GM18505 (cell line): ENCODE data around the gene PRMT7.
"Not testable (repeated sequence)": the region's sequence is repeated elsewhere in the genome, so short reads cannot be mapped to it uniquely, and the experiment has no call there.

ENCODE experiments used
- ATAC-seq: cut with Tn5 transposase; IDR thresholded peaks from one replicate; pipeline ENCODE4 v1.9.1; 2021; ENCODE audit not compliant: unreplicated experiment
- POLR2A ChIP-seq: IDR thresholded peaks from 4 replicates; pipeline ENCODE4 v1.6.1; 2011; ENCODE audit warnings: borderline replicate concordance; ENCODE audit not compliant: insufficient read depth, insufficient read length; ENCODE audit errors: extremely low read depth

Gene PRMT7

DNA sequence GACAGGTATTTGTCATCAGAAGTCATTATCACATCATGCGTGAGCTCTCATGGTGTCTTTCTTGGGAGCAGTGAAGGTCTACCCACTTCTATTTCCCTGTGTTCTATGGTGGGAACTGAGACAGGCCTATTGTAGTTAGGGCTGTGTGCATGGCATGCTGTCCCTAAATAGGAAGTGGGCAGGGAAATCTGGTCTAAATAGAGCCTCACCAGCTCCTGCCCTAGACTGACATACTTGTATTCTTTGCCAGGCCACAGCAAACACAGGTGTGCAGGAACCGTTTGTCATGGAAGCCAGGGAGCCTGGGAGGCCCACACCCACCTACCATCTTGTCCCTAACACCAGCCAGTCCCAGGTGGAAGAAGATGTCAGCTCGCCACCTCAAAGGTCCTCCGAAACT lies 36.4 kb upstream of the PRMT7 start:
- TF ChIP-seq POLR2A = no peak
- ATAC-seq = no peak

GRCh38 chr16:68275611-68276191 lies 35.1 kb upstream of the PRMT7 start:
- ATAC-seq = no peak
- peak; percentile 37 for TF ChIP-seq POLR2A

DNA sequence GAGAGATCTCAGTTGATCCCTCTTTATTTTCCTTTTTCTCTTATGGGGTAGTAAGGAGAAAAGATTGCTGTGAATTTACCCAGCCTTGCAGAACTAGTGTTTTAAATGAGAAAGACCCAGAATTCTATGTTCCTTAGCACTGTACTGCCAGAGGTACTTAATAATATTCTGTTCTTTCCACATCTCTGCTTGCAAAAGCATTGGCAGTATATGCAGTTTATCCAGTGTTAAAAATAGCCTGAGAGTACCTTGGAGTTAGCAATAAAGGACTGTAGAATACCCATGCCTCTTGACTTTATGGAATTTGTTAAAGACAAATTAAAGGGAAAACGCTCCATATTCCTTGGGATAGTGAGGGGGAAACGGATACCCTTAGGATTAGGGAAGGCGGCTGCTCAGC lies 34.6 kb upstream of the PRMT7 start:
- no peak for ATAC-seq

DNA sequence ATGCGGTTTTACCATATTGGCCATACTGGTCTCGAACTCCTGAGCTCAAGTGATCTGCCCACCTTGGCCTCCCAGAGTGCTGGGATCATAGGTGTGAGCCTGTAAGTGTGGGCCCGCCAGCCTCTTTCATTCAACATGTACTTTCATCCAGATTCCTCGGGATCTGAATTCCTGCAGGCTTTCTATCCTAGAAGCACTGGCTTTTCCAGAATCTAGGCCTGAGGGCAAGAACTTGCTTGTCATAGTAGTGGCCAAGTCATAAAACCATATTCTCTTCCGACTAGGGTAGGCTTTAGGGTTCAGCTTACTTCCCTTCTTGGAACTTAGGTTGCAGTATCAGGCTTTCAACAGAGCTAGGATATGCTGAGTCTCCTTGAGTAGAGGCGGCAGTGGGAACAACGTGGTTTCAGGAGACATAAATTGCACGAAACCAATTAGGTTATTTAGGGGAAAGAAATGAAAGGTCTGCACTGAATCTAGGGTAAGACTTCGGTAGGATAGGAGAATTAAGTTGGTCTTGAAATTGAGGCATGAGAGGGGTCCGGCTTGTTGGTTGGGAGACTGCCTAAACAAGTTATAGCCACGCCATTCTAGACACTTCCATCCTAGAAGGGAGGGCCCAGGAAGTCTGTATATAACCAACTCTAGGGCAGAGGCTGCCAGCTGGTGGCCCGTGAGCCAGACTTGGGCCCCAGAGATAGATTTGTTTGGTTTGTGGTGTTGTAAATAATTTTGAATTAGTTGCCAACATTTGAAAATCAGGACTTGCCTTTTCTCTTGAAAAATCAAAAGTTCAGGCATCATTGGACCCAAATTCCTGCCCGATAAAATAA lies 30.9 kb upstream of the PRMT7 start:
- no peak for ATAC-seq
- TF ChIP-seq POLR2A = no peak

More for the DNA sequence above, 34.6 kb upstream of the PRMT7 start:
- TF ChIP-seq POLR2A = no peak

DNA sequence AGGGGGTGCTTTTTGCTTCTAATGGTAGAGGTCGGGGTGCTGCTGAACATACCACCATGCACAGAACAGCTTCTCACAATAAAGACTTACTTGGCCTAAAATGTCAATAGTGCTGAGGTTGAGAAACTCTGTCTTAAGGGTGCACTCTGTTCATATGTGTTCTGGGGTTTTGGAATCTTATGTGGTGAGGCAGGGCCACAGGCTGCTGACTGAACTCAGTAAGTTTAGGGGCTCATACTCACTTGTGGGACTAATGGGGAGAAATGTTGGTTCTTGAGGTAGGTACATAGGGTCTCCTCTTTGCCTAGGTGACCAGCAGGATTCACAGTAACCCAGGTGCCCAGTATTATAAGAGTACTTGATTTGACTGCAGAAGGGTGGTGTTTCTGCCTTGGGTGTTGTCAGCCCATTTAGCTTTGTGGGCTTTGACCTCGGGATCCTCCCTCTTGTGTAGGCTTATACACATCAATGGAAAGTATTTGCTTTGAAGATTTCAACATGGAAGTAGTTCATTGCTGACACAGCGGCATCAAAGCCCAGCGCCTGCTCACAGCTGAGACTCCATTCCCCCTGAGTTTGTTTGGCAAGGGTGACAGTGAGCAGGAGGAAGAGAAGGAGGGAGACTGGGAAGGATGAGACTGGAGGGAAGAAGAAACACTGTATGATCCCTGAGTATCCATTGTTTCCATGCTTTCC lies 29.3 kb upstream of the PRMT7 start:
- no peak for TF ChIP-seq POLR2A
- no peak for ATAC-seq

- no peak for ATAC-seq
- TF ChIP-seq POLR2A = no peak
Measured at GRCh38 chr16:68282064-68282452, 28.8 kb upstream of the PRMT7 start.

DNA sequence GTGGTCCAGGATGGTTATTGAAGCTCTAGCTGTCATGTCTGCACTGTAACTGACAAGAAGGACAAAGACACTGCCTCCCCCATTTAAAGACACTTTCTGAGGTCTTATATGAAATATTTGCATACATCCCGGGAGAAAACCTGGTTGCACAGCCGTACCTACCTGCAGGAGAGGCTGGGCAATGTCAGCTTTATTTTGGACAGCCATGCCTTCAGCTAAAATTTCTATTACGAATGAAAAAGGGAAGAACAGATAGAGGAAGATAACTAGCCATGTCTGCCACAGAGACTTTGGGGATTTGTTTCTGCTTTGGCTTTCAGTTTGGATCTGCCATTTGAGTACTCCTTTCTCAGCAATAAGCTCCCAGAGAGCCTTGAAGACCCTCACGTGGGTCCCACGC lies 27.5 kb upstream of the PRMT7 start:
- TF ChIP-seq POLR2A = no peak
- ATAC-seq = no peak

- TF ChIP-seq POLR2A = peak; percentile 35
- no peak for ATAC-seq
Measured at GRCh38 chr16:68283801-68284598, 26.8 kb upstream of the PRMT7 start.

DNA sequence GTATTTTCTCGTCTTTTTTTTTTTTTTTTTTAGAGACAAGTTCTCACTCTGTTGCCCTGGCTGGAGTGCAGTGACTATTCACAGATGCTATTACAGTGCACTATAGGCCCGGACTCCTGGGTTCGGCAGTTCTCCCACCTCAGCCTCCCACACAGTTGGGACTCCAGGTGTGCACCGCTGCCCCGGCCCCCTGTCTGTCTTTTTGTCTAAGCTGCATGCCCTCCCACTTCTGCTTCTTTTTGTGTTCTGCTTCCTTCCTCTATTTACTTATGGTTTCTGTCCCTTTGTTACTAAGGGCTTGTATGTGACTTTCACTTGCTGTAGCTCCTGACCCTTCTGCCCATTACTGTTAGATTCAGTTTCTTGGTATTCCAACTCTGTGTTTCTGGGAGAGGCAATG lies 26.0 kb upstream of the PRMT7 start:
- peak; percentile 38 for ATAC-seq
- no peak for TF ChIP-seq POLR2A

DNA sequence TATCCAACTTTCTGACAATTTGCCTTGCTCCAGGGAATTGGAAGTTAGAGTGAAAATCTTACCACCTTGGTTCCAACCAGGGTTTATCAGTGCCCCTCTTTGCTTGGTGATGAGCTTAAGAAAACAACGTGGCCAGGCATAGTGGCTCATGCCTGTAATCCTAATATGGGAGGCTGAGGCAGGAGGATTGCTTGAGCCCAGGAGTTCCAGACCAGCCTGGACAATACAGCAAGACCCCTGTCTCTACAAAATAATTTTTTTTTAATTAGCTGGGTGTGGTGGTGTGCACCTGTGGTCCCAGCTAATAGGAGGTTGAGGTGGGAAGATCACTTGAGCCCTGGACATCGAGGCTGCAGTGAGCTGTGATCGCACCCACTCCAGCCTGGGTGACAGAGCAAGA lies 25.1 kb upstream of the PRMT7 start:
- TF ChIP-seq POLR2A = no peak
- ATAC-seq = no peak

DNA sequence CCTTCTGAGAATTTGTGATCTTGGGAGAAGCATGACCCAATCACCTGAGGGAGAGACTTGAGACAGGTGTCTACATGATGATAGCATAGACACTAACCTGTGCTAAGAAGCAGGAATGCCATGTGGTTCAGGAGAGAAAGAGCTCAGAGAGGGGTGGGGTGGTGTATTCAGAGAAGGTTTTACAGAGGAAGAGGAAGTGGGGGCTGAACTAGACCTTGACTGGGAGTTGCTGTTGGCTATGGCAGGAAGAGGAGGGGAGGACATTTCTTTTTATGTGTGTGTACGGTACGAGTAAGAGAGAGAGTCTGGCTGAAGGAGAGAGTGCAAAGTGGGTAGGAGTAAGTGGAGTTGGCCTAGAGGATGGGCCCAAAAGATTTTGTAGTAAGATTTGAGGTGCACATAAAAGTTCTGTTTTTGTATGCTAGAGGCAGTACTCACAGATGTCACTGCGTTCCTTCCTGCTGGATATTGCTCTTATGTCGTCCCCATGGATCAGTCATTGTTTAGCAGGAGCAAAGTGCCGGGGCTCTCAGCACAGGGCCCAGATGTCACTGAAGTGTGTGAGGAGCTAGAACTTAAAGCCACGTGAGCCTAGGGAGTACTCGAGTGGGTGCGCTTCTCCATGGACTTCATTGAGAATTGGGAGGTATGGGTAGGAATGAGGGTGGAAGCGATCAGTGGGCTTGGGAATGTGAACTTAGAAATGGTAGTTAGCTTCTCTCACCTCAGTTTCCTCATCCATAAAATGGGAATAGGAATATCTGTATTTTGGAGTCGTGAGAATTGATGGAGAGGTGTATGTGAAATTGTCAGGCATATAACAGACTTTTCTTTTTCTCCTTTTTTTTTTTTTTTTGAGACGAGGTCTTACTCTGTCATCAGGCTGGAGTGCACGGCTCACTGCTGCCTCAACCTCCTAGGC lies 24.4 kb upstream of the PRMT7 start:
- TF ChIP-seq POLR2A = peak; percentile 40
- no peak for ATAC-seq

GRCh38 chr16:68287276-68288251 lies 23.3 kb upstream of the PRMT7 start:
- no peak for ATAC-seq

GRCh38 chr16:68288252-68288650 lies 22.6 kb upstream of the PRMT7 start:
- TF ChIP-seq POLR2A = no peak
- no peak for ATAC-seq

More at GRCh38 chr16:68287276-68288251, 23.3 kb upstream of the PRMT7 start:
- no peak for TF ChIP-seq POLR2A

GRCh38 chr16:68288796-68289195 lies 22.0 kb upstream of the PRMT7 start:
- not testable (repeated sequence) for ATAC-seq
